Stimulated activated CD8-positive, alpha-beta memory T cell treated with anti-CD3 and anti-CD28 coated beads, Interleukin-4, amount 100 ng/mL, for 24 hours (primary cell): ENCODE measurements around the gene IQCM.

Source experiments
- DNase-seq: peaks from one replicate; pipeline ENCODE4 v3.0.0-alpha.2; 2020; ENCODE audit warnings: low read depth

The IQCM gene

DNA sequence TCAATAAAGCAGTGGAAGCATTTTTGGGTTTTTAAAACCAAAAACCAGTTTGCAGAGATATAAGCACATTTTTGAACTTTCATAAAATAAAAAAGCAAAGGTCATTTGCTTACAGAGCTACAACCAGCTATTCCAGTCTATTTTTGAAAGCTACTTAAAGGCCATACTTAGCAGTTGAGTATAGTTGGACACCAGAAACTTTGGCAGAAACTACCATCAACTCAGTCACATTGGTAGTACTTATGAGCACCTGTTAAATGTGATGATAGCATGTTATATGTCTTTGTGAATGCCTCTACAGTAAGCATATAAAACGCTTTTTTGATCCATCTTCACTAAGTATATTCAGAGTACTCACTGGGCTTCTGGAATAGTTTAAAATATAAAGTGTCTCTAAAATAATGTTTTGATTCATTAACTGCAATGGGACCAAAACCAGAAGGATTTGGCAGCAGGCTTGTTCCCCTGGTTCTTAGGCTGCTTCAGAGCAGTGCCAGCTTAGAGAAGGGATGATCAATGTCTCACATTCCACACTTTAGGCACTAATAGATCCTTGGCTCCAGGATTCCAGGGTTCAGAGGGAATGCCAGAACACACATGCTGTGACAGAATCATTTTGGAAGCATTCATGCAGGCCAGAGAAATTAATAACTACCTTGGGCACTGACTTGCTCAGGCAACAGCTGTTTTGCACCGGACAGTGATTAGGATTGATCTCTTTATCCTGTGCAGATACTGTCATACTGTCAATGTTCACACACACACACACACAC lies 103.9 kb downstream of the IQCM start:
- DNase-seq, result no peak

- DNase-seq, result no peak
Observed at GRCh38 chr4:149709640-149710039, 106.0 kb downstream of the IQCM start.

DNA sequence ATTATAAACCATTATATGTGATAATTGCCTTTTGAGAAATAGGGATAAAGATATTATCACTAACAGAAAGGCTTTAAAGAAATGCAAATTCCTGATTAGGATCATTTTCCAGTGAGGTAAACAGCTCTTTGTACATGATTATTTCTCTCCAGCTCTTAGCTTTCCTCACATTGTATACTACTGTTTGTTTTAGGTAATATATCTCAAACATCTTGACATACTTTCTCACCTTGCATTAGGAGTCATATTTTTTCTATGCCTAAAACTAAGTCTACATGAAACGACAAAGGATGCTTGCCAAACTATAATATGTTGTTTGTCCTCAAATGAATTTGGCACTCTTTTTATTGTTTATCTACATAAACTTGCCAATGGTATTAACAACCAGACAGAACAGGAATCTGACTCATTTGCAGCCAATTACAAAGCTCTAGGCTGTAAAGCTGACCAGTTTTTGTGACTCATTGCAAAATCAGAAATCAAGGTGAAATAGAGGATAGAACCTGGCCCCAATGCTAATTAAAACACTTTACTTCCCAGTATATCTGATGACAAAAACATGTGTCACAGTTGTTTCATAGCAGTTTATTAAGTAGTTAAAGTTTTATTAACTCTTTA lies 107.0 kb downstream of the IQCM start:
- DNase-seq, result no peak

- no peak for DNase-seq
Observed at GRCh38 chr4:149707862-149708261, 107.8 kb downstream of the IQCM start.

DNA sequence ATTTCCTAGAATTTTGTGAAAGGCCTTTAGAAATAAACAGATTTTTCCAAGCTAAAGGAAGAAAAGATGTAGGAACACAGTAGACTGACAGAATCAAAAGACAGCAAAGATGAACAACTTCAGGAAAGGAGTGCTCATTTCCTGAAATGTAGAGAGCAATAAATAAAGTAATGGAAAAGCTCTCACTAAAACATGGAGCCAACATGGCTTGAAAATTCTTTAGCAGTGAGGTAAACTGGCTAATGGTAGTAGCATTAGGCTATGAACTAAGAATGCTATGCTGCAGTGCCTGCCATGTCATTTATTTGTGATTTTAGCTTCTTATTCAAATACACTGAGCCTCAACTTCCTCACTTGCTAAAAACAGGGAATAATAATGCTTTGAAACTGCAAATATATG lies 108.7 kb downstream of the IQCM start:
- no peak for DNase-seq

DNA sequence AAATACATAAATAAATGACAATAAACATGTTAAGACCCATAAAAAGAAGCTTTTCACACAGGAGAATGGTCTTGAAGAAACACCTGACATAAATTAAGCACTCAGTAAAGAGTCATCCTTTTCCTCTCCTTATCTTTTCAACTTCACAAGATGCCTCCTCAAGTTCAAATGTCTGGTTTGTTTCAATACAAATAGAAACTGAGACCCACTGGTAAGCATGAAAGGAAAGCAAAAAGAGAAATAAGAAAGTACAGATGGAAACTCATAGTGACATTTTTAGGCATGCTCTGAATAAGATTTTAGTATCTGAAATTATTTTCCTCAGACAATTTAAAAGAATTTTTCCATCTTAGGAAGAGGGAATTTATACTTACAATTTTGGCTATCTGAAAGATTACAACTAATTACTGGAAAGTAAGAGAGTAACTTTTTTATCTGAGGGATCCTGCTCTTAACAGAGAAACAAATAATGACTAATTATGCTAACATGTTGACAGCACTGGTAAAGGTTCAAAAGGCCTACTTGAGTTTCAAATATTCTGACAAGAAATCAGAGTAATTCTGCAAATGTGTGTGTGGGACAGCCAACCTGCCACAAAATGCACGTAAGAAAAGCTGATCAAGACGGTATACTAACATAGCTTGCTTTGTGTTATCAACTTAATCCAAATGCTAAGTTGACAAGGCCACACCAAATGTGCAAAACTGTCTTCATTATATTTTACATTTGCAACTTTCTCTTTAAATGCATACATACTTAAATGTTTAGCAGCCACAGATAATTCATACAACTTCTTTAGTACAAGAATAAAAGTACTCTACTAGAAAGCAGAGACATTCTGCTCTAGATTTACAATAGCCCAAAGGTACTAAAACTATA lies 113.0 kb downstream of the IQCM start:
- DNase-seq, result no peak

- DNase-seq, result no peak
Observed at GRCh38 chr4:149701435-149702156, 114.0 kb downstream of the IQCM start.

- DNase-seq, result no peak
Observed at GRCh38 chr4:149700272-149700671, 115.4 kb downstream of the IQCM start.

- no peak for DNase-seq
Observed at GRCh38 chr4:149699642-149700041, 116.0 kb downstream of the IQCM start.

GRCh38 chr4:149690726-149691125 lies 124.9 kb downstream of the IQCM start:
- no peak for DNase-seq

DNA sequence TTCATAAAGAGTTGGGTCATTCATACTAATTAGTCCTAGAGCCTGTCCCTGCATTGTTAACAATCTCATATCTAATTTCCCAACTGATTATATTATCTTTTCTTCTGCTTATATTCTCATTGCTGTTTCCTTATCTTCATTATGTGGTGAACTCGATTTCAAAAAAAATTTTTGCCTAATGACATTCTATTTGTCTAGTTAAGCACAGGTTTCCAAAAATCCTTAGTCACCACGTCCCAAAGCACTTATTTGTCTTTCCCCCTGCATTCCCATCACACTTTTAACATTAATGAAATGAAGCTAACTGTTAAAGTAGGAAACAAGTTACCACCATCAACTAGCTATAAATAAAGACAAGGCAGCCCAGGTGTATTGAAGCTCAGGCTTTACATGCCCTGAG lies 131.1 kb downstream of the IQCM start:
- DNase-seq, result no peak

- no peak for DNase-seq
Observed at GRCh38 chr4:149676076-149676475, 139.6 kb downstream of the IQCM start.

- DNase-seq, result no peak
Observed at GRCh38 chr4:149645790-149646189, 169.9 kb downstream of the IQCM start.

DNA sequence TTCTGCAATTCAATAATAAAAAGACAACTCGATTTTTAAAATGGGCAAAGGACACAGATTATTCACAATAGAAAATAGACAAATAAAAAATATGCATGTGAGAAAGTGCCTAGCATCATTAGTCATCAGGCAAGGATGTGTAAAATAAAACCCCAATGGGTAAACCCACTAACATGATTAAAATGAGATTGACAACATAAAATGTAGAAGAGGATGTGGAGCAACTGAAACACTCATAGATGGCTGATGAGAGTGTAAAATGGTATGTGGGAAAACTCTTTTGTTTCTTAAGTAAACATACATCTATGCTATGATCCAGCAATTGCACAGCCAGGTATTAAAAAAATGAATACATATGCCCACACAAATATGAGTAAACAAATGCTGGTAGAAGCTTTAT lies 177.6 kb downstream of the IQCM start:
- no peak for DNase-seq

DNA sequence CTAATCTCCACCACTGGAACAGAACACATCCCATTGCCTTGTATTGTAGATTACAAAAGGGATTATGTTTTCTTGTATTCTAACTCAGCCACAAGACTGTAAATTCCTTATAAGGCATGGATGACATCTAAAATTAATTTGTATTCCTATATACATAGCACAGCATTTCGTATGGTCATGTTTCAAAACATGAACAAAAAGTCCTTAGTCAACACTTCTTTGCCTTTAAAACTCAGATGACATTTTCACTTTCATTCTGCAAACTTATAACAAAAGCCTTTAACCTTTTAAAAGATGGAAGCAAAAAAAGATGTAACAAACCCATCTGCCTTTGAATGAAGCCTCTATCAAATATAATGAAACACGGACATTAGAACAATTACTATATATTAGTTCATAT lies 181.3 kb downstream of the IQCM start:
- DNase-seq, result no peak

- DNase-seq, result no peak
Observed at GRCh38 chr4:149631629-149632028, 184.0 kb downstream of the IQCM start.

DNA sequence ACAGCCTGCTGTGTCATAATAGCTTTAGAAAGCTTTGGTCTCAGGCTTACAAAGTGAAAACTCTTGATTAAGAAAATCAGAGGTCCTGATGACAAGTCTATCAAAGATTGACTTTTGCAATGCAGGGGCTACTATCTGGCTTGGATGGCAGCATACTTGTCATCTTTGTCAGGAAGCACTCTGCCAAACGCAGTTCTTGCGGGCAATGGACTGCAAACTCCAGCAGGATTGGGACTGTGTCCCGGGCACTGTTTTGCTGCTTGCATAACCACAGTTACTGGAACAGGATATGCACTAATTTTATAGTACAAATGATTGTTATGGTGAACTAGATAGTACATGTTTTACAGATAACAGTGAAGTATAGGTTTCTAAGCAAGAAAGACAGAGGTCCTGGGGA lies 185.6 kb downstream of the IQCM start:
- no peak for DNase-seq

- no peak for DNase-seq
Observed at GRCh38 chr4:149605601-149606378, 209.9 kb downstream of the IQCM start.

DNA sequence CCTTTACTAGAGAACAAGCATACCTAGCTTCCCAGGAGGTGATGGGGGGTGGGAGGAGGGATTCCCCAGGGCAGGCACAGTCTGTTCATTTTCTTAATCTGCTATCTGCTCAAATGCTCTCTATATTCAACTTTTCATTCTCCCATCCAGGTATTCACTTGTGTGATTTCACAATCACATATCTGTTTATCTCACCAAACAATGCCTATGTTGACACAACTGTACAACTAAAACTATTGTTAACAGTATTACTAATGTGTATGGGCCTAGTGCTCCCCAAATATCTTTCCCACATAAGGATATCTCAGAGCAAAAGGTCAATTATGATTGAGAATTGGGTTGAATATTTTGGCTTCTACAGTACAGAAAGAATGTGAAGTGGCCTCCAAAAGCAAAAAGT lies 210.8 kb downstream of the IQCM start:
- DNase-seq, result no peak

DNA sequence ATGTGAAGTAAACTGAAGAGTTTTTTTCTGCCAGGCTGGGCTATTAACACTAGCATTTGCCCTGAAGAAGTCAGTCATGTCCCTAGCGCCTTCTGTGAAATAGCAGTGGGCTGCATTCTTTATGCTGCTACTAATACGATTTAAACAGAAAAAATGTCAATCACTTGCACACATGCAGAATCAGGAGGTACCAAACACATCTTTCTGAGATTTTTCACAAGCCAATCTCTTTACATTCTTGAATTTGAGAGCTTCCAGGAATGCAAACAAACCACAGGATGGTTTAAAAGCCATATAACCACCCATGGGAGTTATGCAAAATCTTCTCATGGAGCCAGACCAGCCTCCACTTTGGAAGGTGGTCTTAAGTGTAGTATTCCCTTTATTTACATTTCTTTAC lies 220.1 kb downstream of the IQCM start:
- DNase-seq, result no peak

GRCh38 chr4:149589826-149590225 lies 225.8 kb downstream of the IQCM start:
- no peak for DNase-seq

DNA sequence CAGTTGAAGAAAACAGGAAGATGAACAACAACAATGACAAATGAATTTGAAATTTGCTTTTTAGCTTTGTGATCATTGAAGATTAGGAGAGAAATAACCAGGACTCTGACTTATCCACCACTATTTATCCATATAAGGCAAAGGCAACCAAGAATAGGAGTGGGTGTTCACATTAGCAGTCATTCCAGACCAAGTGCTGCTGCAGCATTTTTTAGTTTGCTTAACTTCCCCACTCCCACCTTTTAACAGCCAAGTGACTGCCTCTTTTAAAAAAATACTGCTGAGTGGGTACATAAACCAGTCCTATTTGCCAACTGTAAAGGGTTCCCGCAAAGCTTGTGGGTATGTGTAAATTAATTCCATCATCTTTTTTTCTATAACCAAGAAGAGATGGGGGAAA lies 230.9 kb downstream of the IQCM start:
- no peak for DNase-seq
